DMS79 treated with DMSO at 0.1 percent for 48 hours (cell line): ENCODE data around the gene FOXA2.

Source experiments
- DNase-seq: peaks from one replicate; lab custom pipeline; 2025; lab: John Stamatoyannopoulos, UW

FOXA2 gene

GRCh38 chr20:22583773-22584521 lies 425 bp downstream of the FOXA2 start:
- no peak for DNase-seq

- DNase-seq = no peak
These were observed 1.2 kb downstream of the FOXA2 start for GRCh38 chr20:22582964-22583772.

- DNase-seq = no peak
These were observed 1.9 kb downstream of the FOXA2 start for GRCh38 chr20:22582386-22582963.

GRCh38 chr20:22581437-22582385 lies 2.7 kb downstream of the FOXA2 start:
- no peak for DNase-seq

- no peak for DNase-seq
These were observed 4.4 kb downstream of the FOXA2 start for GRCh38 chr20:22579711-22580697.

GRCh38 chr20:22579119-22579427 lies 5.3 kb downstream of the FOXA2 start:
- no peak for DNase-seq

GRCh38 chr20:22578221-22579118 lies 5.9 kb downstream of the FOXA2 start:
- no peak for DNase-seq

- no peak for DNase-seq
These were observed 6.7 kb downstream of the FOXA2 start for GRCh38 chr20:22577515-22578220.

- DNase-seq = no peak
These were observed 7.4 kb downstream of the FOXA2 start for GRCh38 chr20:22576733-22577514.

- no peak for DNase-seq
These were observed 8.1 kb downstream of the FOXA2 start for GRCh38 chr20:22576273-22576672.

- DNase-seq = no peak
These were observed 8.6 kb downstream of the FOXA2 start for GRCh38 chr20:22575737-22576136.

GRCh38 chr20:22575087-22575721 lies 9.2 kb downstream of the FOXA2 start:
- no peak for DNase-seq

- DNase-seq = no peak
These were observed 9.8 kb downstream of the FOXA2 start for GRCh38 chr20:22574545-22575086.

GRCh38 chr20:22572491-22572890 lies 11.9 kb downstream of the FOXA2 start:
- no peak for DNase-seq

GRCh38 chr20:22572023-22572422 lies 12.3 kb downstream of the FOXA2 start:
- DNase-seq = no peak

GRCh38 chr20:22569353-22569752 lies 15.0 kb downstream of the FOXA2 start:
- DNase-seq = no peak

- DNase-seq = no peak
These were observed 15.5 kb downstream of the FOXA2 start for GRCh38 chr20:22568872-22569344.
